Measurements from ENCODE around the gene POM121L12.

Gene POM121L12

DNA sequence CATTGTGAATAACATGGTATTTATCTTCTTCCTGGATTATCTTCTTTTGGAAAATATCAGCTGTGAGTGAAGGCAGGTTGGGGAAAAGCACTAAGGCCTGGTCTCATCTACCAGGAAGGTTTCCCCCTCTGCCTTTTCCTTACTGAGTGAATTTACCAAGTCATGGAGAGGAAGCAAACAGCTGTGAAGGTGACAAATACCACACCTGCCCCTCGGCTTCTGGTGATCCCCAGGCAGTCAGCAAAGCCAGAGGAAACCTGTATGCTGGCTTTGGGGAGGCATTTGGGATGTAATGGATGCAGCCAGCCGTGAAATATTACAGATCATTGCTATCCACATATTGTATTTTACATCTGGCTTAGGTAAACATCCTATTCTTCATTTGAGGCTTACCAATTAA is 24.2 kb downstream of the POM121L12 start:
- TF ChIP-seq CTCF (conservative IDR thresholded peaks at IDR 0.05; ENCODE audit: low read depth, low read length): no peak
- Histone ChIP-seq H3K36me3 (ENCODE audit: insufficient read depth) (no peaks in the 10 kb centered on the region), H3K27ac (no peak overlapping the region), H3K4me3 (IDR thresholded peaks at IDR 0.05; ENCODE audit: insufficient read depth, low read depth, low read length) (no peak overlapping the region), H3K4me1 (ENCODE audit: low read depth, poor library complexity, severe bottlenecking) (no peaks in the 10 kb centered on the region), H2AFZ (ENCODE audit: low read depth) (no peak overlapping the region), H3K9ac (no peak overlapping the region), H3K4me2 (no peak overlapping the region), H4K20me1 (ENCODE audit: insufficient read depth) (no peaks in the 10 kb centered on the region), H3K79me2 (ENCODE audit: insufficient read depth, low read depth) (no peaks in the 10 kb centered on the region), H3K27me3 (ENCODE audit: insufficient read depth, low read depth) (no peaks in the 10 kb centered on the region)

DNA sequence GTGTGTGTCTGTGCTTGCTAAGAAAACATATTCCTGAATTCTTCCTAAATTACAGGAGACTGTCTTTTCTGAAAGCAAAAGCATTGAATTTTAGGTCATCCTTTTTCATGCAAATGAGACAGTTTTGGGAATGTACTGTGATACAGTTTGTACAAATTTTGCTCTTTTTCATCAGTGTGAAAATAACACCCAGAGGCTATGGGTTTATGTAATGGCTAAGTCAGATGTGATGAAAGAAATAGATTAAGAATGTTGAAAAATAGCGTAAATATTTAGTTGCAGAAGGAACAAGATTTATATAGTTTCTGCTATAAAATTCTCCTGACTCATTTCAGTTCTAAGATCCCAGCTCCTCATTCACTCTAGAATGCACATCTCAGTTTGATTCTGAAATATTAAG is 24.6 kb downstream of the POM121L12 start:
- Histone ChIP-seq H4K20me1 (ENCODE audit: insufficient read depth) (no peaks in the 10 kb centered on the region), H3K9ac (no peak overlapping the region), H3K4me3 (IDR thresholded peaks at IDR 0.05; ENCODE audit: insufficient read depth, low read depth, low read length) (no peak overlapping the region), H3K4me2 (no peak overlapping the region), H3K79me2 (ENCODE audit: insufficient read depth, low read depth) (no peaks in the 10 kb centered on the region), H3K4me1 (ENCODE audit: low read depth, poor library complexity, severe bottlenecking) (no peaks in the 10 kb centered on the region), H3K27me3 (ENCODE audit: insufficient read depth, low read depth) (no peaks in the 10 kb centered on the region), H3K27ac (no peak overlapping the region), H3K36me3 (ENCODE audit: insufficient read depth) (no peaks in the 10 kb centered on the region), H2AFZ (ENCODE audit: low read depth) (no peak overlapping the region)
- no peak for TF ChIP-seq CTCF (conservative IDR thresholded peaks at IDR 0.05; ENCODE audit: low read depth, low read length)

- H3K4me3 ChIP-seq (IDR thresholded peaks at IDR 0.05; ENCODE audit: insufficient read depth, low read depth, low read length): no peak overlapping the region
- no peaks in the 10 kb centered on the region for H3K36me3 ChIP-seq (ENCODE audit: insufficient read depth)
- TF ChIP-seq CTCF (conservative IDR thresholded peaks at IDR 0.05; ENCODE audit: low read depth, low read length): no peak
- H2AFZ ChIP-seq (ENCODE audit: low read depth): no peak overlapping the region
- H3K4me1 ChIP-seq (ENCODE audit: low read depth, poor library complexity, severe bottlenecking): no peaks in the 10 kb centered on the region
- H4K20me1 ChIP-seq (ENCODE audit: insufficient read depth): no peaks in the 10 kb centered on the region
- no peaks in the 10 kb centered on the region for H3K79me2 ChIP-seq (ENCODE audit: insufficient read depth, low read depth)
- H3K27me3 ChIP-seq (ENCODE audit: insufficient read depth, low read depth): no peaks in the 10 kb centered on the region
- no peak overlapping the region for H3K4me2 ChIP-seq
- H3K27ac ChIP-seq: no peak overlapping the region
- no peak overlapping the region for H3K9ac ChIP-seq
These were observed 27.4 kb downstream of the POM121L12 start for GRCh38 chr7:53062796-53063195.

DNA sequence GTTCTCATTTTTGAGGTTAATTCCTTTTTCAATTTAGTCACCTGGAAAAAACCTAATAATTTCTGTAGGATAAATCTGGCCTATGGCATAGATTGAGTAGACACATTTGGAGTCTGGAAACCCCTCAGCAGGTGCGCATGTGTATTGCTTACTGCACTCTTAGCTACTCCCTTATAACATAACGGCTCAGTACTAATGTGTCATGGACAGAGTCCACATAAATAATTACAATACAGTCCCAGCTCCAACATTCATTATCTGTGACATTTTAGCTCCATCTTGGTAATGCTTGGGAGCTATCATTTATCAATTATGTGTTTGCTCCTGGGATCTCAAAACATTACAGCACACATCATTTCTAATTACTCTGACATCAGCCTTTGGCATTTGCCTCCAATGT is 33.2 kb downstream of the POM121L12 start:
- H3K27ac ChIP-seq: no peak overlapping the region
- H3K4me3 ChIP-seq (IDR thresholded peaks at IDR 0.05; ENCODE audit: insufficient read depth, low read depth, low read length): no peak overlapping the region
- no peaks in the 10 kb centered on the region for H3K27me3 ChIP-seq (ENCODE audit: insufficient read depth, low read depth)
- no peak for TF ChIP-seq CTCF (conservative IDR thresholded peaks at IDR 0.05; ENCODE audit: low read depth, low read length)
- H3K4me2 ChIP-seq: no peak overlapping the region
- no peaks in the 10 kb centered on the region for H4K20me1 ChIP-seq (ENCODE audit: insufficient read depth)
- no peaks in the 10 kb centered on the region for H3K79me2 ChIP-seq (ENCODE audit: insufficient read depth, low read depth)
- H3K4me1 ChIP-seq (ENCODE audit: low read depth, poor library complexity, severe bottlenecking): no peaks in the 10 kb centered on the region
- no peak overlapping the region for H3K9ac ChIP-seq
- no peaks in the 10 kb centered on the region for H3K36me3 ChIP-seq (ENCODE audit: insufficient read depth)
- no peak overlapping the region for H2AFZ ChIP-seq (ENCODE audit: low read depth)

- TF ChIP-seq CTCF (conservative IDR thresholded peaks at IDR 0.05; ENCODE audit: low read depth, low read length): no peak
- Histone ChIP-seq H4K20me1 (ENCODE audit: insufficient read depth) (no peaks in the 10 kb centered on the region), H3K4me2 (no peak overlapping the region), H3K9ac (no peak overlapping the region), H3K27me3 (ENCODE audit: insufficient read depth, low read depth) (no peaks in the 10 kb centered on the region), H3K4me1 (ENCODE audit: low read depth, poor library complexity, severe bottlenecking) (no peaks in the 10 kb centered on the region), H3K79me2 (ENCODE audit: insufficient read depth, low read depth) (no peaks in the 10 kb centered on the region), H3K4me3 (IDR thresholded peaks at IDR 0.05; ENCODE audit: insufficient read depth, low read depth, low read length) (no peak overlapping the region), H2AFZ (ENCODE audit: low read depth) (no peak overlapping the region), H3K36me3 (ENCODE audit: insufficient read depth) (no peaks in the 10 kb centered on the region), H3K27ac (no peak overlapping the region)
These were observed 35.5 kb downstream of the POM121L12 start for GRCh38 chr7:53070883-53071282.
